Measurements from ENCODE around the gene SDK2.

DNA sequence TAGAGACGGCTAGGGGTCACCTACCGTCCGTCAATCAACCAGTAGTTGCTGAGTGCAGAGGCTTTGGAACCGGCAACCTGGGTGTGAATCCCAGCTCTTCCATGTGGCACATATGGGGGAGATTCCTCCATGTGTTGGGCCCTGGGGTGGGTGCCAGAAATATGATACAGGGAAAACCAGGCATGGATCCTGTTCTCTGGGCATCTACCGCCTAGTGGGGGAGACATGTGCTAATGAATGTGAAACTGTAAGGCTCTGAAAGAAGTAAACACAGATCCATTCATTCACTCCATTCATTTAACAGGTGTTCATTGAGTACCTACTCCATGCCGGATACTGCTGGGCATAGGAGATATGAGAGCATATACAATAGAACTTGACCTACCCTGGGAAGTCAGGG is 39.5 kb upstream of the SDK2 start:
- TF ChIP-seq NFYB (IDR thresholded peaks at IDR 0.05; ENCODE audit: extremely low read depth, insufficient read length) (no peak), KAT8 (IDR thresholded peaks at IDR 0.05; ENCODE audit: low read depth) (no peak), TAF1 (IDR thresholded peaks at IDR 0.05; ENCODE audit: control insufficient read depth, extremely low read depth, insufficient read depth, low read length, severe bottlenecking) (no peak), NRF1 (conservative IDR thresholded peaks at IDR 0.05 in 1 of 2, IDR thresholded peaks at IDR 0.05 in 1 of 2) (no peak)

All from K562 (cell line).